SK-N-MC (cell line): ENCODE measurements around the gene PTAFR.

ENCODE experiments used
- EZH2 ChIP-seq: fragments of 200-600 bp; sonication (generic); IDR thresholded peaks from one replicate; pipeline ENCODE4 v1.6.1; 2017; ENCODE audit warnings: antibody characterized with exemption
- POLR2AphosphoS5 ChIP-seq: IDR thresholded peaks from 2 replicates; pipeline ENCODE4 v1.6.1; 2012; ENCODE audit warnings: mild to moderate bottlenecking, low read depth, low read length, borderline replicate concordance

DNA sequence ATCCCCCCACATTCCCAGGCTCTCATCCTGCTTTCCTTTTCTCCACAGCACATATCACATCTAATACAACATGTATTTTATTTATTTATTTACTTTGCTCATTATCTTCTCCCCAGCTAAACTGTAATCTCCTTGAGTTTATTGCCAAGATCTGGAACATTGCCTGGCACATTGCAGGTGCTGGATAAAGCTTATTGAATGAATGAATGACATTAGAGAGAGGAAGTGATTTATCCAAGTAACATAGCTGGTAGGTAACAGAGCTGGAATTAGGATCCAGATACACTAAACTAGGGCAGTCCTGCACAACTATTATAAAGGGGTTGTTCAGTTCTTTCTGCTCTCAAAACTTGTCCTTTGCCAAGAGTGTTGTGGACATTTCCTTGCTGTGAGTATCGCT, 8.6 kb upstream of the PTAFR start:
- no peak for TF ChIP-seq POLR2AphosphoS5
- TF ChIP-seq EZH2 = no peak
